Activated naive CD4-positive, alpha-beta T cell treated with anti-CD3 and anti-CD28 coated beads, Interleukin-2, amount 50 U/mL, for 24 hours (primary cell): ENCODE measurements around the gene ZNF280D.

Source experiments
- H3K27ac Mint-ChIP-seq: one replicate; pipeline ENCODE4 v1.8.0; 2021; ENCODE audit warnings: mild to moderate bottlenecking, mixed read lengths
- H3K27me3 Mint-ChIP-seq: one replicate; pipeline ENCODE4 v1.8.0; 2021; ENCODE audit warnings: mixed read lengths
- H3K36me3 Mint-ChIP-seq: one replicate; pipeline ENCODE4 v1.8.0; 2021; ENCODE audit warnings: mixed read lengths
- H3K4me1 Mint-ChIP-seq: one replicate; pipeline ENCODE4 v1.8.0; 2021; ENCODE audit warnings: mixed read lengths
- H3K4me3 Mint-ChIP-seq: one replicate; pipeline ENCODE4 v1.8.0; 2021; ENCODE audit warnings: mild to moderate bottlenecking, mixed read lengths
- H3K9me3 Mint-ChIP-seq: one replicate; pipeline ENCODE4 v1.8.0; 2021; ENCODE audit warnings: mixed read lengths

ZNF280D gene

GRCh38 chr15:56760186-56760585 is 26.9 kb upstream of the ZNF280D start:
- Mint-ChIP-seq H3K4me1 (peaks cover 3% of the 10 kb centered on the region), H3K27ac (peak overlapping the region; percentile 6), H3K9me3 (no peaks in the 10 kb centered on the region), H3K4me3 (no peak overlapping the region), H3K36me3 (no peaks in the 10 kb centered on the region), H3K27me3 (peaks cover 8% of the 10 kb centered on the region)

GRCh38 chr15:56759450-56759845 is 26.1 kb upstream of the ZNF280D start:
- Mint-ChIP-seq H3K4me1 (no peaks in the 10 kb centered on the region), H3K27me3 (peaks cover 8% of the 10 kb centered on the region), H3K4me3 (no peak overlapping the region), H3K27ac (no peak overlapping the region), H3K36me3 (no peaks in the 10 kb centered on the region), H3K9me3 (no peaks in the 10 kb centered on the region)

- Mint-ChIP-seq H3K4me3 (no peak overlapping the region), H3K9me3 (no peaks in the 10 kb centered on the region), H3K36me3 (no peaks in the 10 kb centered on the region), H3K27me3 (peaks cover 8% of the 10 kb centered on the region), H3K4me1 (no peaks in the 10 kb centered on the region), H3K27ac (no peak overlapping the region)
Measured at GRCh38 chr15:56758770-56759449, 25.6 kb upstream of the ZNF280D start.

- no peaks in the 10 kb centered on the region for H3K4me1 Mint-ChIP-seq
- H3K27me3 Mint-ChIP-seq: peaks cover 8% of the 10 kb centered on the region
- H3K4me3 Mint-ChIP-seq: no peak overlapping the region
- no peaks in the 10 kb centered on the region for H3K36me3 Mint-ChIP-seq
- H3K9me3 Mint-ChIP-seq: no peaks in the 10 kb centered on the region
- H3K27ac Mint-ChIP-seq: peak overlapping the region; percentile 36
Measured at GRCh38 chr15:56757875-56758274, 24.6 kb upstream of the ZNF280D start.

GRCh38 chr15:56754772-56755370 is 21.6 kb upstream of the ZNF280D start:
- Mint-ChIP-seq H3K4me1 (no peaks in the 10 kb centered on the region), H3K36me3 (peaks cover 2% of the 10 kb centered on the region), H3K9me3 (no peaks in the 10 kb centered on the region), H3K27me3 (peaks cover 9% of the 10 kb centered on the region), H3K4me3 (no peak overlapping the region), H3K27ac (no peak overlapping the region)

GRCh38 chr15:56752986-56753385 is 19.7 kb upstream of the ZNF280D start:
- Mint-ChIP-seq H3K36me3 (peaks cover 2% of the 10 kb centered on the region), H3K27ac (no peak overlapping the region), H3K4me1 (no peaks in the 10 kb centered on the region), H3K27me3 (peaks cover 9% of the 10 kb centered on the region), H3K4me3 (no peak overlapping the region), H3K9me3 (no peaks in the 10 kb centered on the region)

- Mint-ChIP-seq H3K4me1 (no peaks in the 10 kb centered on the region), H3K4me3 (no peak overlapping the region), H3K9me3 (no peaks in the 10 kb centered on the region), H3K27ac (no peak overlapping the region), H3K27me3 (peaks cover 2% of the 10 kb centered on the region), H3K36me3 (peaks cover 2% of the 10 kb centered on the region)
Measured at GRCh38 chr15:56749982-56750381, 16.7 kb upstream of the ZNF280D start.

GRCh38 chr15:56744701-56745683 is 11.7 kb upstream of the ZNF280D start:
- peaks cover 5% of the 10 kb centered on the region for H3K27me3 Mint-ChIP-seq
- H3K4me3 Mint-ChIP-seq: no peak overlapping the region
- H3K9me3 Mint-ChIP-seq: no peaks in the 10 kb centered on the region
- H3K27ac Mint-ChIP-seq: no peak overlapping the region
- no peaks in the 10 kb centered on the region for H3K4me1 Mint-ChIP-seq
- H3K36me3 Mint-ChIP-seq: no peaks in the 10 kb centered on the region

- Mint-ChIP-seq H3K9me3 (no peaks in the 10 kb centered on the region), H3K27me3 (peaks cover 5% of the 10 kb centered on the region)
Measured at GRCh38 chr15:56741541-56741940, 8.2 kb upstream of the ZNF280D start.

GRCh38 chr15:56739964-56740640 is 6.8 kb upstream of the ZNF280D start:
- Mint-ChIP-seq H3K36me3 (no peaks in the 10 kb centered on the region), H3K4me1 (no peaks in the 10 kb centered on the region)

More at GRCh38 chr15:56741541-56741940, 8.2 kb upstream of the ZNF280D start:
- Mint-ChIP-seq H3K4me1 (no peaks in the 10 kb centered on the region), H3K4me3 (no peak overlapping the region), H3K27ac (no peak overlapping the region), H3K36me3 (no peaks in the 10 kb centered on the region)

GRCh38 chr15:56739474-56739873 is 6.2 kb upstream of the ZNF280D start:
- no peaks in the 10 kb centered on the region for H3K36me3 Mint-ChIP-seq
- no peaks in the 10 kb centered on the region for H3K9me3 Mint-ChIP-seq
- H3K4me1 Mint-ChIP-seq: no peaks in the 10 kb centered on the region
- no peak overlapping the region for H3K4me3 Mint-ChIP-seq
- H3K27me3 Mint-ChIP-seq: peaks cover 2% of the 10 kb centered on the region
- H3K27ac Mint-ChIP-seq: no peak overlapping the region

More at GRCh38 chr15:56739964-56740640, 6.8 kb upstream of the ZNF280D start:
- Mint-ChIP-seq H3K4me3 (no peak overlapping the region), H3K9me3 (no peaks in the 10 kb centered on the region), H3K27me3 (peaks cover 5% of the 10 kb centered on the region), H3K27ac (no peak overlapping the region)

GRCh38 chr15:56737791-56738190 is 4.5 kb upstream of the ZNF280D start:
- H3K4me3 Mint-ChIP-seq: no peak overlapping the region
- H3K27me3 Mint-ChIP-seq: peaks cover 2% of the 10 kb centered on the region
- H3K9me3 Mint-ChIP-seq: no peaks in the 10 kb centered on the region
- no peaks in the 10 kb centered on the region for H3K36me3 Mint-ChIP-seq
- no peaks in the 10 kb centered on the region for H3K4me1 Mint-ChIP-seq
- no peak overlapping the region for H3K27ac Mint-ChIP-seq

- H3K4me3 Mint-ChIP-seq: no peak overlapping the region
- H3K36me3 Mint-ChIP-seq: no peaks in the 10 kb centered on the region
- no peak overlapping the region for H3K27ac Mint-ChIP-seq
- H3K27me3 Mint-ChIP-seq: peaks cover under 1% of the 10 kb centered on the region
- peaks cover 5% of the 10 kb centered on the region for H3K4me1 Mint-ChIP-seq
- no peaks in the 10 kb centered on the region for H3K9me3 Mint-ChIP-seq
Measured at GRCh38 chr15:56736881-56737707, 3.8 kb upstream of the ZNF280D start.

- Mint-ChIP-seq H3K4me1 (peaks cover 12% of the 10 kb centered on the region), H3K9me3 (no peaks in the 10 kb centered on the region), H3K27ac (no peak overlapping the region), H3K4me3 (no peak overlapping the region), H3K36me3 (no peaks in the 10 kb centered on the region), H3K27me3 (no peaks in the 10 kb centered on the region)
Measured at GRCh38 chr15:56736308-56736707, 3.0 kb upstream of the ZNF280D start.

- Mint-ChIP-seq H3K27me3 (no peaks in the 10 kb centered on the region), H3K27ac (no peak overlapping the region)
Measured at GRCh38 chr15:56735589-56735988, 2.3 kb upstream of the ZNF280D start.

More at GRCh38 chr15:56735589-56735988, 2.3 kb upstream of the ZNF280D start:
- Mint-ChIP-seq H3K36me3 (no peaks in the 10 kb centered on the region), H3K4me1 (peaks cover 20% of the 10 kb centered on the region), H3K9me3 (no peaks in the 10 kb centered on the region), H3K4me3 (no peak overlapping the region)
